Adrenal gland (tissue), 12 donors: ENCODE measurements around the gene POLR2B. TPM values are rescaled to one million over a fixed set of nuclear protein-coding genes. Genes with fewer than 3 reads are reported as not detected.
"Not testable (repeated sequence)": the region's sequence is repeated elsewhere in the genome, so short reads cannot be mapped to it uniquely, and the experiment has no call there.

Source experiments
- DNase-seq, 7 donors: peaks; one replicate each; pipeline ENCODE4 v3.0.0-alpha.2; 2019 to 2020
- H3K27ac ChIP-seq, 5 donors: fragments of 200-600 bp; sonication (generic) in 4 of 5; 1 replicate in 3 of 5; 2 replicates in 2 of 5; pipeline versions ENCODE4 v1.5.1 to v1.8.0; 2016 to 2020; ENCODE audit warnings: mild to moderate bottlenecking in 1 of 5
- H3K27me3 ChIP-seq: fragments of 200-600 bp; 2 replicates; pipeline ENCODE4 v1.8.0; 2021
- H3K36me3 ChIP-seq, 2 donors: fragments of 200-600 bp; replicated peaks in 1 of 2; 1 replicate in 1 of 2; 2 replicates in 1 of 2; pipeline versions ENCODE4 v1.5.1 to v1.8.0; 2018 to 2022
- H3K4me1 ChIP-seq, 2 donors: fragments of 200-600 bp; replicated peaks in 1 of 2; 1 replicate in 1 of 2; 2 replicates in 1 of 2; pipeline versions ENCODE4 v1.5.1 to v1.8.0; 2018 to 2021
- H3K4me3 ChIP-seq, 4 donors: fragments of 200-600 bp; sonication (generic) in 3 of 4; one replicate each; pipeline ENCODE4 v1.5.1; 2016 to 2018
- H3K9me3 ChIP-seq, 3 donors: fragments of 200-600 bp; sonication (generic) in 1 of 3; replicated peaks in 1 of 3; 1 replicate in 2 of 3; 2 replicates in 1 of 3; pipeline versions ENCODE4 v1.5.1 to v1.8.0; 2016 to 2021
- POLR2A ChIP-seq, 2 donors: fragments of 450-650 bp; IDR thresholded peaks; one replicate each; pipeline ENCODE4 v1.6.1; 2017; ENCODE audit warnings: antibody characterized with exemption in 2 of 2, mild to moderate bottlenecking in 2 of 2, moderate library complexity in 1 of 2
- WGBS, 4 donors: extraction: QIAGEN DNeasy Blood & Tissue Kit in 2 of 4; methylation state at CpG; one replicate each; pipeline versions ENCODE4 v1.1.5 to v1.1.7; 2013 to 2017; 5-methylcytosine and 5-hydroxymethylcytosine counted together
- intact Hi-C, 2 donors: fragments of 100-400 bp; cut with DNase I; formaldehyde crosslinking; loops; one replicate each; pipeline versions ENCODE4 v1.14.1 to v1.15.0; 2022 to 2023
- polyA plus RNA-seq, 3 donors: library from polyadenylated mRNA; stranded (reverse); fragments of 200-250 nt in 2 of 3; fragments of 350-450 nt in 1 of 3; fragmentation: Illumina TruSeq in 1 of 3; extraction: RNeasy Lipid Tissue Mini Kit (QIAGEN cat#74804) in 1 of 3; gene quantifications; one replicate each; pipeline ENCODE4 v1.2.3, GENCODE V29; 2013 to 2014
- total RNA-seq, 9 donors: library from RNA; depleted of rRNA in 4 of 9; stranded (reverse); fragments of >200 nt in 4 of 9; fragments of 120-200 nt in 1 of 9; fragmentation: NEBNext Ultra II Directional in 1 of 9; extraction: Animal tissue kit (Norgen Biotek cat#: 25700) in 1 of 9; gene quantifications; one replicate each; pipeline versions ENCODE4 v1.1.0 to v1.2.4, GENCODE V29; 2013 to 2023
- TF ChIP-seq, protein P1 (sequence below), 6 experiments: fragments of 450-650 bp in 4 of 6; fragments of 200-600 bp in 2 of 6; sonication (generic) in 1 of 6; IDR thresholded peaks; 1 replicate in 5 of 6; 2 replicates in 1 of 6; pipeline versions ENCODE4 v1.5.1 to v1.8.0; 2016 to 2021; ENCODE audit warnings: antibody characterized with exemption in 6 of 6, mild to moderate bottlenecking in 2 of 6, moderate library complexity in 1 of 6
- donor health status: healthy with polysubstance abuse.
- donor health status: Bipolar disorder and iron deficiency.
- donor health status: DM: yes; HTN: yes; CAD: no.
- donor health status: DM: no; HTN: no; CAD: no.
- donor health status: DM: no; HTN: no; CAD: no.
- donor health status: DM: yes; HTN: yes; CAD: no.

Gene POLR2B
- total and polyA plus RNA-seq, 12 donors: 21.2 to 126 (median 74.2) TPM

DNA sequence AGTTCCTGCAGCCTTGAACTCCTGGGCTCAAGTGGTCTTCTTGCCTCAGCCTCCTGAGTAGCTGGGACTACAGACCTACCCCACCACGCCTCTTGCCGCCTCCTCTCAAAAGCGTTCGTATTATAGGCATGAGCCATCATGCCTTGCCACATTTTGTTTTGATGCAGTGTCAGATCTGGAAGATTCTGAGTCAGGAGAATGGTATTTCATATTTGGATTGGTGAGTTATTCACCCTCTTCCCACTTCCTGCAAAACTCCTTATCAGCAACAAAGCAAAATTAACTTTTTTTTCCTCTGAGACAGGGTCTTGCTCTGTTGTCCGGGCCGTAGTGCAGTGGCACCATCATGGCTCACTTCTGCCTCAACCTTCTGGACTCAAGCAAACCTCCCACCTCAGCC is 41.4 kb upstream of the POLR2B start:
- Histone ChIP-seq H3K4me3 (no peak overlapping the region), H3K9me3 (no peaks in the 10 kb centered on the region), H3K27ac (no peak overlapping the region), H3K27me3 (no peaks in the 10 kb centered on the region), H3K36me3 (no peaks in the 10 kb centered on the region), H3K4me1 (no peaks in the 10 kb centered on the region)
- 81 to 92% (median 83%) methylated on average over 6 of the region's 6 CpGs for WGBS, 4 donors
- TF ChIP-seq, protein P1, sequence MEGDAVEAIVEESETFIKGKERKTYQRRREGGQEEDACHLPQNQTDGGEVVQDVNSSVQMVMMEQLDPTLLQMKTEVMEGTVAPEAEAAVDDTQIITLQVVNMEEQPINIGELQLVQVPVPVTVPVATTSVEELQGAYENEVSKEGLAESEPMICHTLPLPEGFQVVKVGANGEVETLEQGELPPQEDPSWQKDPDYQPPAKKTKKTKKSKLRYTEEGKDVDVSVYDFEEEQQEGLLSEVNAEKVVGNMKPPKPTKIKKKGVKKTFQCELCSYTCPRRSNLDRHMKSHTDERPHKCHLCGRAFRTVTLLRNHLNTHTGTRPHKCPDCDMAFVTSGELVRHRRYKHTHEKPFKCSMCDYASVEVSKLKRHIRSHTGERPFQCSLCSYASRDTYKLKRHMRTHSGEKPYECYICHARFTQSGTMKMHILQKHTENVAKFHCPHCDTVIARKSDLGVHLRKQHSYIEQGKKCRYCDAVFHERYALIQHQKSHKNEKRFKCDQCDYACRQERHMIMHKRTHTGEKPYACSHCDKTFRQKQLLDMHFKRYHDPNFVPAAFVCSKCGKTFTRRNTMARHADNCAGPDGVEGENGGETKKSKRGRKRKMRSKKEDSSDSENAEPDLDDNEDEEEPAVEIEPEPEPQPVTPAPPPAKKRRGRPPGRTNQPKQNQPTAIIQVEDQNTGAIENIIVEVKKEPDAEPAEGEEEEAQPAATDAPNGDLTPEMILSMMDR (IDR thresholded peaks at IDR 0.05): no peak
- TF ChIP-seq POLR2A (IDR thresholded peaks at IDR 0.05): no peak
- DNase-seq: peak in 1 of 7 donors; percentile 44
- intact Hi-C loops: no loop called here

DNA sequence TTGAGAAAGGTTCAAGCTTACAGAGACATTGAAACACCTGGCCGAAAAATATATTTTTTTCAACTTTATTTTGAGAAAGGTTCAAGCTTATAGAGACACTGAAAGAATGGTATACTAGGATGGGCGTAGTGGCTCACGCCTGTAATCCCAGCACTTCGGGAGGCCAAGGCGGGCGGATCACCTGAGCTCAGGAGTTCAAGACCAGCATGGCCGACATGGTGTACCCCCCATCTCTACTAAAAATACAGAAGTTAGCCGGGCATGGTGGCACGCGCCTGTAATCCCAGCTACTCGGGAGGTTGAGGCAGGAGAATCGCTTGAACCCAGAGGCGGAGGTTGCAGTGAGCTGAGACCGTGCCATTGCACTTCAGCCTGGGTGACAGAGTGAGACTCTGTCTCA is 38.9 kb upstream of the POLR2B start:
- H3K27me3 ChIP-seq, H3K4me1 ChIP-seq, H3K27ac ChIP-seq, DNase-seq, intact Hi-C loops, H3K4me3 ChIP-seq, H3K36me3 ChIP-seq, H3K9me3 ChIP-seq: not testable (repeated sequence)
- 95 to 98% (median 97%) methylated on average over 14 of the region's 14 CpGs for WGBS, 4 donors

DNA sequence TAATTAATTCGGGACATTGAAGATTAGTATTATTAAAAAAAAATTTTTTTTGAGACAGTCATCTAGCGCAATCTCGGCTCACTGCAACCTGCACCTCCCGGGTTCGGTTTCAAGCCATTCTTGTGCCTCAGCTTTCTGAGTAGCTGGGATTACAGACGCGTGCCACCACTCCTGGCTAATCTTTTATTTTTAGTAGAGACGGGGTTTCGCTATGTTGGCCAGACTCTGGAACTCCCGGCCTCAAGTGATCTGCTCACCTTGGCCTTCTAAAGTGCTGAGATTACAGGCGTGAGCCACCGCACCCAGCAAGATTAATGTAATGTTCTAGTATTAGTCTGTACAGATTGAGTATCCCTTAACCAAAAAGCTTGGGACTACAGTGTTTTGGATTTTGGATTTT is 38.3 kb upstream of the POLR2B start:
- no peak overlapping the region for H3K27ac ChIP-seq
- H3K4me3 ChIP-seq: no peak overlapping the region
- peak in 1 of 7 donors; percentile 38 for DNase-seq
- no peaks in the 10 kb centered on the region for H3K27me3 ChIP-seq
- intact Hi-C loops: no loop called here
- H3K4me1 ChIP-seq: no peaks in the 10 kb centered on the region
- H3K9me3 ChIP-seq: no peaks in the 10 kb centered on the region
- WGBS, 4 donors: 92 to 93% (median 92%) methylated on average over 12 of the region's 12 CpGs
- TF ChIP-seq, protein P1 (IDR thresholded peaks at IDR 0.05): no peak
- no peak for TF ChIP-seq POLR2A (IDR thresholded peaks at IDR 0.05)
- H3K36me3 ChIP-seq: no peaks in the 10 kb centered on the region

DNA sequence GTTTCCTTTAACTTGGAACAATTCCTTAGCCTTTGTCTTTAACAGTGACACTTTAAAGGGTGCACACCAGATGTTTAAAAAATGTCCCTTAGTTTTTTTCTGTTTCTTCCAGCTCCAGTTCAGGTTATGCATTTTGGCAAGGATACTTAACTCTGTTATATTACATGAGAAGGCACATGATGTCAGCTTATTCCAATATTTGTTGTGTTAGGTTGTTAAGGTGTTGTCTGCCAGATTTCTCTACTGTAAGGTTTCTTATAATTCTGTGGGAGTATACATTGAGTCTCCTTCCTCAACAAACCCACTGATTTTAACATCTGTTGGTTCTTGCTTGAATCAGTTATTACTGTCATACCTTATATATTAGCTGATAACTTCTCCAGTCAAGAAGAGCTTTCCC is 37.7 kb upstream of the POLR2B start:
- no peak overlapping the region for H3K4me3 ChIP-seq
- no peaks in the 10 kb centered on the region for H3K36me3 ChIP-seq
- no peaks in the 10 kb centered on the region for H3K9me3 ChIP-seq
- no peak for TF ChIP-seq POLR2A (IDR thresholded peaks at IDR 0.05)
- TF ChIP-seq, protein P1 (IDR thresholded peaks at IDR 0.05): no peak
- intact Hi-C loops: no loop called here
- no peaks in the 10 kb centered on the region for H3K27me3 ChIP-seq
- no peaks in the 10 kb centered on the region for H3K4me1 ChIP-seq
- DNase-seq: no peak
- H3K27ac ChIP-seq: no peak overlapping the region

DNA sequence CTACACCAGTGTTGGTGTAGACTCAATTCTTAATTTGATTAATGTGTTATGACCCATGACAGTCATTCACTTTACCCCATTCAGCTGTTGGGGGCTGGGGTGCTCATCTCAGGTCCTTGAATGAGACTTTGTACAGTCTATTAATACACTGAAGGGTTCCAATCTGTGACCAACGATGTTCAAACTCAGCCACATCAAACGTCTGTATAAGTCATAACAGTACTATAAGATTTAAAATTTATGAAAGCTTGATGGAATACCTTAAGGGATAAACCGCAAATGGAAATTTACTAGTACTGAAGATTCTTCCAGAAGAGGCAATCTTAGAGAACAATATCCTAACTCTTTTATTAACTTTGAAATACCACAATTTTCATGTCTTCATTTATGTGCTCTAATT is 37.3 kb upstream of the POLR2B start:
- no peak overlapping the region for H3K27ac ChIP-seq
- no peaks in the 10 kb centered on the region for H3K27me3 ChIP-seq
- WGBS, 4 donors: 80 to 82% (median 82%) methylated on average over 3 of the region's 3 CpGs
- no peaks in the 10 kb centered on the region for H3K36me3 ChIP-seq
- TF ChIP-seq, protein P1 (IDR thresholded peaks at IDR 0.05): no peak
- no peak for TF ChIP-seq POLR2A (IDR thresholded peaks at IDR 0.05)
- intact Hi-C loops: no loop called here
- H3K4me3 ChIP-seq: no peak overlapping the region
- H3K4me1 ChIP-seq: no peaks in the 10 kb centered on the region
- H3K9me3 ChIP-seq: no peaks in the 10 kb centered on the region
- no peak for DNase-seq
